HL-60 (cell line): ENCODE measurements around the gene CCSER2.

Source experiments
- DNase-seq, 2 experiments: peaks; one replicate each; pipeline ENCODE4 v3.0.0-alpha.2; 2010 to 2020; ENCODE audit warnings: low read depth in 1 of 2, low spot score in 1 of 2
- H3K27ac ChIP-seq: fragments of 250-450 bp; sonication (Bioruptor Pico); replicated peaks from 2 replicates; pipeline ENCODE4 v1.5.1; 2020; ENCODE audit warnings: mild to moderate bottlenecking, moderate library complexity
- H3K27me3 ChIP-seq: fragments of 250-450 bp; sonication (Bioruptor Pico); 2 replicates; pipeline ENCODE4 v1.5.1; 2021; ENCODE audit warnings: mild to moderate bottlenecking, moderate library complexity; ENCODE audit not compliant: insufficient read depth, poor library complexity, severe bottlenecking
- H3K4me3 ChIP-seq: replicated peaks from 2 replicates; pipeline ENCODE4 v1.5.1; 2011; ENCODE audit warnings: mild to moderate bottlenecking, control low read depth, low read length; ENCODE audit not compliant: insufficient read depth
- CTCF ChIP-seq: IDR thresholded peaks from one replicate; pipeline ENCODE4 v1.5.1; 2011; ENCODE audit warnings: low read length, control low read depth, inconsistent platforms; ENCODE audit not compliant: insufficient read depth
- GABPA ChIP-seq: IDR thresholded peaks from 2 replicates; pipeline ENCODE4 v1.6.1; 2012; ENCODE audit warnings: low read depth
- POLR2AphosphoS5 ChIP-seq: IDR thresholded peaks from 2 replicates; pipeline ENCODE4 v1.6.1; 2012; ENCODE audit warnings: low read depth
- REST ChIP-seq: IDR thresholded peaks from 2 replicates; pipeline ENCODE4 v1.6.1; 2012; ENCODE audit warnings: low read depth; ENCODE audit not compliant: insufficient replicate concordance
- SPI1 ChIP-seq: IDR thresholded peaks from 2 replicates; pipeline ENCODE4 v1.6.1; 2012; ENCODE audit warnings: low read depth, mild to moderate bottlenecking, borderline replicate concordance

Gene CCSER2

GRCh38 chr10:84565881-84566582 is 237.6 kb downstream of the CCSER2 start:
- no peak for TF ChIP-seq CTCF
- TF ChIP-seq GABPA, result no peak
- TF ChIP-seq REST, result no peak
- H3K27ac ChIP-seq, result no peak overlapping the region
- no peak for DNase-seq
- H3K4me3 ChIP-seq, result no peak overlapping the region
- no peaks in the 10 kb centered on the region for H3K27me3 ChIP-seq

GRCh38 chr10:84567133-84567532 is 238.7 kb downstream of the CCSER2 start:
- no peaks in the 10 kb centered on the region for H3K27me3 ChIP-seq
- no peak overlapping the region for H3K27ac ChIP-seq
- TF ChIP-seq POLR2AphosphoS5, result no peak
- TF ChIP-seq REST, result no peak
- no peak for TF ChIP-seq GABPA
- no peak for TF ChIP-seq CTCF
- no peak for TF ChIP-seq SPI1
- DNase-seq, result no peak
- H3K4me3 ChIP-seq, result no peak overlapping the region
